Mesendoderm (in vitro differentiated cells): Measurements from ENCODE around the gene DIAPH1.

ENCODE experiments used
- DNase-seq: peaks from one replicate; pipeline ENCODE4 v3.0.0; 2013
- H2AK5ac ChIP-seq: 2 replicates; pipeline ENCODE4 v1.6.1; 2013; ENCODE audit warnings: low read length, inconsistent platforms
- H2BK120ac ChIP-seq: 2 replicates; pipeline ENCODE4 v1.6.1; 2013; ENCODE audit warnings: low read depth, mild to moderate bottlenecking, low read length, moderate library complexity, mixed read lengths
- H2BK15ac ChIP-seq: replicated peaks from 2 replicates; pipeline ENCODE4 v1.6.1; 2013; ENCODE audit warnings: low read depth, mild to moderate bottlenecking, moderate library complexity
- H2BK5ac ChIP-seq: 2 replicates; pipeline ENCODE4 v1.6.1; 2013; ENCODE audit warnings: low read length, inconsistent platforms
- H3K18ac ChIP-seq: 2 replicates; pipeline ENCODE4 v1.6.1; 2013; ENCODE audit warnings: mild to moderate bottlenecking, low read length, mixed read lengths
- H3K23ac ChIP-seq: one replicate; pipeline ENCODE4 v1.6.1; 2013; ENCODE audit warnings: low read length
- H3K27ac ChIP-seq: 2 replicates; pipeline ENCODE4 v1.5.1; 2013; ENCODE audit warnings: low read depth, mild to moderate bottlenecking, inconsistent platforms, low read length, moderate library complexity
- H3K27me3 ChIP-seq: 2 replicates; pipeline ENCODE4 v1.6.1; 2013; ENCODE audit warnings: low read length, control low read depth, mild to moderate bottlenecking, inconsistent platforms; ENCODE audit not compliant: insufficient read depth, poor library complexity
- H3K36me3 ChIP-seq: 2 replicates; pipeline ENCODE4 v1.6.1; 2013; ENCODE audit warnings: low read length, inconsistent platforms; ENCODE audit not compliant: control insufficient read depth, insufficient read depth
- H3K4ac ChIP-seq: one replicate; pipeline ENCODE4 v1.6.1; 2013; ENCODE audit warnings: low read depth, mild to moderate bottlenecking, low read length, moderate library complexity
- H3K4me1 ChIP-seq: 2 replicates; pipeline ENCODE4 v1.6.1; 2013; ENCODE audit warnings: low read depth, low read length, inconsistent platforms; ENCODE audit not compliant: control insufficient read depth
- H3K4me2 ChIP-seq: 2 replicates; pipeline ENCODE4 v1.6.1; 2013; ENCODE audit warnings: low read length
- H3K4me3 ChIP-seq: 2 replicates; pipeline ENCODE4 v1.5.1; 2013; ENCODE audit warnings: mild to moderate bottlenecking, low read length
- H3K56ac ChIP-seq: one replicate; pipeline ENCODE4 v1.6.1; 2013; ENCODE audit warnings: low read length
- H3K79me1 ChIP-seq: 2 replicates; pipeline ENCODE4 v1.6.1; 2013; ENCODE audit warnings: low read length, inconsistent platforms
- H3K79me2 ChIP-seq: 2 replicates; pipeline ENCODE4 v1.6.1; 2013; ENCODE audit warnings: mild to moderate bottlenecking, low read length; ENCODE audit not compliant: control insufficient read depth, insufficient read depth
- H3K9ac ChIP-seq: 2 replicates; pipeline ENCODE4 v1.6.1; 2013; ENCODE audit warnings: low read length, inconsistent platforms
- H4K5ac ChIP-seq: one replicate; pipeline ENCODE4 v1.6.1; 2013; ENCODE audit warnings: low read length
- H4K8ac ChIP-seq: one replicate; pipeline ENCODE4 v1.6.1; 2013; ENCODE audit warnings: low read depth, mild to moderate bottlenecking, control low read depth, low read length, moderate library complexity
- WGBS: extraction: QIAGEN DNeasy Blood & Tissue Kit; methylation state at CpG from one replicate; pipeline ENCODE4 v1.1.7; 2013; ENCODE audit warnings: low lambda C conversion rate, missing lambda C conversion rate; ENCODE audit not compliant: insufficient coverage; ENCODE audit errors: extremely low coverage; 5-methylcytosine and 5-hydroxymethylcytosine counted together

DIAPH1 gene

DNA sequence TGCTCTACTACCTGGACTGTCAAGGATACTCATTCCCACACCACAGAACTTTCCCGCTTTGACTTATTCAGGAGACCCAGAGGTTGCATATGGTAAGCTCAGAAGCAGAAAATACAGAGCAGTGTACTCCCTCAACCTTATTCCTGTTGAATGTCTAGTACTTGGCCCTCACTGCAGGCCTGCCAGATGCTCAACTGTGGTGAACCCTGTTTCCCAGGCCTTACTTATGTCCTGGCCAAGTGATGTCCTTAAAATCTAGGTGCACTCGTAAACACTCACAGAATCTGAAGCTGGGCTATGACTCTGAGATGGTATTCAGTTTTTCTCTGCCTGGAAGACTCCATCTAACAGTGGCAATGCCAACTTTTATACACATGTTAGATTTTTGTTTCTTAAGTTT is 21.0 kb downstream of the DIAPH1 start:
- no peak overlapping the region for H4K5ac ChIP-seq
- no peaks in the 10 kb centered on the region for H3K36me3 ChIP-seq
- WGBS: no CpG with 5 or more reads among the region's 2 CpGs
- H3K4me2 ChIP-seq: no peak overlapping the region
- H3K27ac ChIP-seq: no peak overlapping the region
- H2BK5ac ChIP-seq: no peak overlapping the region
- no peak overlapping the region for H3K9ac ChIP-seq
- no peak overlapping the region for H2BK120ac ChIP-seq
- H3K56ac ChIP-seq: no peak overlapping the region
- H3K4me3 ChIP-seq: no peak overlapping the region
- no peak overlapping the region for H2BK15ac ChIP-seq
- H4K8ac ChIP-seq: no peak overlapping the region
- H3K4me1 ChIP-seq: no peaks in the 10 kb centered on the region
- no peaks in the 10 kb centered on the region for H3K27me3 ChIP-seq
- H3K79me1 ChIP-seq: peaks cover 22% of the 10 kb centered on the region
- no peak overlapping the region for H3K18ac ChIP-seq
- no peak for DNase-seq
- no peak overlapping the region for H3K4ac ChIP-seq
- no peak overlapping the region for H3K23ac ChIP-seq
- peaks cover 39% of the 10 kb centered on the region for H3K79me2 ChIP-seq
- no peak overlapping the region for H2AK5ac ChIP-seq

DNA sequence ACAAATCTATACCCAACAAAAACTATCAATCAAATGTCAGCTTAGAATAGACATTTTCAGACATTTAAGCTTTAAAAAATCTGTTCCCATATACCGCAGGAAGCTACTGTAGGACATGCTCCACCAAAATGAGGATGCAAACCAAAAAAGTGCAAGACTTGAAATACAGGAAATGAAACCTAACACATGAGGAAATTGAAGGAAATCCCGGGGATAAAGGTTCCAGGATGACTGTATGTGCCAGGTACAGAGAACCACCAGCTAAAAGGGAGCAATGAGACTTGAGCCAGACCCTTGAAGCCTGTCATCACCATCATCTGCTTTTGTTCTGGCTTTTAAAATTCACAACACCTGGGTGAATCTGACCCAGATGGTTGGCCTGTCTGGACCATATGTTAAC is 21.4 kb downstream of the DIAPH1 start:
- Histone ChIP-seq H2BK15ac (no peak overlapping the region), H3K79me2 (peaks cover 36% of the 10 kb centered on the region), H3K9ac (no peak overlapping the region), H3K27ac (no peak overlapping the region), H3K4me1 (no peaks in the 10 kb centered on the region), H4K8ac (no peak overlapping the region), H2BK120ac (no peak overlapping the region), H3K18ac (no peak overlapping the region), H2AK5ac (no peak overlapping the region), H3K4ac (no peak overlapping the region), H3K23ac (no peak overlapping the region), H3K56ac (no peak overlapping the region), H3K4me3 (no peak overlapping the region), H3K79me1 (peaks cover 20% of the 10 kb centered on the region), H3K36me3 (no peaks in the 10 kb centered on the region), H4K5ac (no peak overlapping the region), H3K4me2 (no peak overlapping the region), H2BK5ac (no peak overlapping the region), H3K27me3 (no peaks in the 10 kb centered on the region)
- no CpG with 5 or more reads among the region's 2 CpGs for WGBS
- no peak for DNase-seq

GRCh38 chr5:141596867-141597266 is 21.9 kb downstream of the DIAPH1 start:
- Histone ChIP-seq H3K4me2 (no peak overlapping the region), H2BK120ac (no peak overlapping the region), H3K23ac (no peak overlapping the region), H4K5ac (no peak overlapping the region), H3K18ac (no peak overlapping the region), H3K27me3 (no peaks in the 10 kb centered on the region), H3K79me2 (peaks cover 32% of the 10 kb centered on the region), H3K56ac (no peak overlapping the region), H2AK5ac (no peak overlapping the region), H2BK5ac (no peak overlapping the region), H3K4ac (no peak overlapping the region), H3K4me3 (no peak overlapping the region), H3K27ac (no peak overlapping the region), H3K79me1 (peaks cover 18% of the 10 kb centered on the region), H3K36me3 (no peaks in the 10 kb centered on the region), H3K9ac (no peak overlapping the region), H4K8ac (no peak overlapping the region), H2BK15ac (no peak overlapping the region), H3K4me1 (no peaks in the 10 kb centered on the region)
- DNase-seq: no peak
- no CpG with 5 or more reads among the region's 1 CpG for WGBS

DNA sequence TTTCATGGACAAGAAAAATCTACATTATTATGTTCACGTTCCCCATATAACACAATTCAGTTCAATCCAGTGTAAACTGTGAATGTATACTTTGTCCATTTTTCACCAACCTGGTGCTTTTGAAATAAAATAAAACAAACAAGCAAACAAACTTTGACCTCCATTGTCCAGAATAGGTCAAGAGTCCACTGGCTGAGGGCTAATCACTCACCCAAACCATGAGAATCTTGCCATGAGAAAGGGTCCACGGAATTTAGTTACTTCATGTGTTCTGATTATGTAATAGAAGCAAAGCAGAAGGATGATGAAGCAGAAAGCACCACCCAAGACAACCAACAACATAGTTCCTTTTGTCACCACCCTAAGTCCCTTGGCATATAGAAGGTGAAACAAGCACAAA is 28.7 kb downstream of the DIAPH1 start:
- Histone ChIP-seq H2BK5ac (no peak overlapping the region), H3K9ac (no peak overlapping the region), H2BK15ac (no peak overlapping the region), H3K4me2 (no peak overlapping the region), H3K4me1 (no peaks in the 10 kb centered on the region), H3K56ac (no peak overlapping the region), H4K5ac (no peak overlapping the region), H3K4ac (no peak overlapping the region), H3K79me1 (peaks cover 17% of the 10 kb centered on the region), H4K8ac (no peak overlapping the region), H2AK5ac (no peak overlapping the region), H3K27ac (no peak overlapping the region), H3K36me3 (no peaks in the 10 kb centered on the region), H3K79me2 (peaks cover 23% of the 10 kb centered on the region), H2BK120ac (no peak overlapping the region), H3K4me3 (no peak overlapping the region), H3K18ac (no peak overlapping the region), H3K23ac (no peak overlapping the region), H3K27me3 (no peaks in the 10 kb centered on the region)
- WGBS: no CpG with 5 or more reads among the region's 2 CpGs
- DNase-seq: no peak

- Histone ChIP-seq H3K36me3 (peaks cover 5% of the 10 kb centered on the region), H2BK120ac (no peak overlapping the region), H3K9ac (no peak overlapping the region), H3K56ac (no peak overlapping the region), H3K18ac (no peak overlapping the region), H3K79me2 (peaks cover 19% of the 10 kb centered on the region), H3K79me1 (peaks cover 14% of the 10 kb centered on the region), H4K8ac (no peak overlapping the region), H2BK15ac (no peak overlapping the region), H3K27me3 (no peaks in the 10 kb centered on the region), H3K4ac (no peak overlapping the region), H4K5ac (no peak overlapping the region), H3K27ac (no peak overlapping the region), H2AK5ac (no peak overlapping the region), H3K4me3 (no peak overlapping the region), H3K4me2 (no peak overlapping the region), H2BK5ac (no peak overlapping the region), H3K4me1 (no peaks in the 10 kb centered on the region), H3K23ac (no peak overlapping the region)
- no CpG with 5 or more reads among the region's 1 CpG for WGBS
- DNase-seq: no peak
Observed at GRCh38 chr5:141586246-141586645, 32.6 kb downstream of the DIAPH1 start.

DNA sequence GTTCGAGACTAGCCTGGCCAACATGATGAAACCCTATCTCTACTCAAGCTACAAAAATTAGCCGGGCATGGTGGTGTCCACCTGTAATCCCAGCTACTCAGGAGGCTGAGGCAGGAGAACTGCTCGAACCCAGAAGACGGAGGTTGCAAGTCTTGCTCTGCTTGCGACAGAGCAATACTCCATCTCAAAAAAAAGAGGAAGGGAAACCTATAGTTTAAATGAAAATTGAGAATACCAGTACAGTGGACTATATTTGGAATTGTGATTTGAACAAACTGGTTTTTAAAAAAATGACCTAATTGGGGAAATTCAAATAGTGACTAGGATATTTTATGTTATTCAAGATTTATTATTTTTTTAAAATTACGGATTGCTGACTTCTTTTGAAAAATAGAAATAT is 33.2 kb downstream of the DIAPH1 start:
- H4K8ac ChIP-seq: no peak overlapping the region
- H3K23ac ChIP-seq: no peak overlapping the region
- no peaks in the 10 kb centered on the region for H3K27me3 ChIP-seq
- no peak for DNase-seq
- no CpG with 5 or more reads among the region's 6 CpGs for WGBS
- H3K36me3 ChIP-seq: peaks cover 5% of the 10 kb centered on the region
- no peaks in the 10 kb centered on the region for H3K4me1 ChIP-seq
- H4K5ac ChIP-seq: no peak overlapping the region
- H3K9ac ChIP-seq: no peak overlapping the region
- H2BK120ac ChIP-seq: no peak overlapping the region
- no peak overlapping the region for H3K56ac ChIP-seq
- no peak overlapping the region for H2BK5ac ChIP-seq
- no peak overlapping the region for H3K27ac ChIP-seq
- H2AK5ac ChIP-seq: no peak overlapping the region
- peaks cover 13% of the 10 kb centered on the region for H3K79me2 ChIP-seq
- peaks cover 10% of the 10 kb centered on the region for H3K79me1 ChIP-seq
- H3K4me3 ChIP-seq: no peak overlapping the region
- H2BK15ac ChIP-seq: no peak overlapping the region
- no peak overlapping the region for H3K4me2 ChIP-seq
- H3K18ac ChIP-seq: no peak overlapping the region
- no peak overlapping the region for H3K4ac ChIP-seq
